WTC11 (cell line): Measurements from ENCODE around the gene IGLL5. TPM values are rescaled to one million over a fixed set of nuclear protein-coding genes. Genes with fewer than 3 reads are reported as not detected.

ENCODE experiments used
- ATAC-seq: fragments of 200-7000 bp; cut with Tn5 transposase; 2 replicates; pipeline ENCODE4 v1.10.0; 2021; ENCODE audit warnings: mild to moderate bottlenecking, moderate library complexity
- CTCF ChIA-PET: fragments of 300-600 bp; sonication (Branson Sonifier 250); formaldehyde crosslinking; loops from one replicate; lab custom pipeline; 2021; ENCODE audit warnings: antibody characterized with exemption; lab: Charles Lee
- POLR2A ChIA-PET: fragments of 350-600 bp; sonication (Branson Sonifier 250); formaldehyde crosslinking; loops from one replicate; lab custom pipeline; 2021; ENCODE audit warnings: antibody characterized with exemption; lab: Charles Lee
- DNase-seq: peaks from one replicate; pipeline ENCODE4 v3.0.0; 2021; ENCODE audit warnings: low spot score
- H3K27ac Mint-ChIP-seq: 2 replicates; pipeline ENCODE4 v1.8.0; 2021; ENCODE audit warnings: mixed read lengths
- H3K27me3 Mint-ChIP-seq: 2 replicates; pipeline ENCODE4 v1.8.0; 2021; ENCODE audit warnings: low read depth, mild to moderate bottlenecking, moderate library complexity, mixed read lengths
- H3K36me3 Mint-ChIP-seq: 2 replicates; pipeline ENCODE4 v1.8.0; 2021; ENCODE audit warnings: mixed read lengths
- H3K4me1 Mint-ChIP-seq: 2 replicates; pipeline ENCODE4 v1.8.0; 2022; ENCODE audit warnings: mixed read lengths
- H3K4me3 Mint-ChIP-seq: 2 replicates; pipeline ENCODE4 v1.8.0; 2021; ENCODE audit warnings: mild to moderate bottlenecking, moderate library complexity, mixed read lengths
- H3K9me3 Mint-ChIP-seq: 2 replicates; pipeline ENCODE4 v1.8.0; 2021; ENCODE audit warnings: mixed read lengths
- CTCF ChIP-seq: fragments of 200-600 bp; IDR thresholded peaks from 2 replicates; pipeline ENCODE4 v1.8.0; 2022; ENCODE audit warnings: antibody characterized with exemption
- MLX ChIP-seq: sonication (generic); formaldehyde crosslinking; IDR thresholded peaks from 2 replicates; pipeline ENCODE4 v1.8.1; 2023; ENCODE audit warnings: mild to moderate bottlenecking, missing genetic modification reagents, moderate library complexity
- NFE2L1 ChIP-seq: sonication (generic); formaldehyde crosslinking; IDR thresholded peaks from 2 replicates; pipeline ENCODE4 v1.8.1; 2023; ENCODE audit warnings: missing genetic modification reagents
- NFYB ChIP-seq: sonication (generic); formaldehyde crosslinking; conservative IDR thresholded peaks from 2 replicates; pipeline ENCODE4 v1.8.0; 2022; ENCODE audit warnings: low read depth, missing genetic modification reagents
- PRRX2 ChIP-seq: fragments of 250-450 bp; sonication (Bioruptor Pico); IDR thresholded peaks from 2 replicates; pipeline ENCODE4 v1.8.0; 2021; ENCODE audit warnings: mild to moderate bottlenecking
- RELA ChIP-seq: sonication (generic); formaldehyde crosslinking; IDR thresholded peaks from 2 replicates; pipeline ENCODE4 v1.8.1; 2022; ENCODE audit warnings: missing genetic modification reagents, mild to moderate bottlenecking, borderline replicate concordance
- RORB ChIP-seq: fragments of 250-450 bp; sonication (Bioruptor Pico); IDR thresholded peaks from 2 replicates; pipeline ENCODE4 v1.9.0; 2021; ENCODE audit warnings: mild to moderate bottlenecking
- SMAD3 ChIP-seq: sonication (generic); formaldehyde crosslinking; IDR thresholded peaks from 2 replicates; pipeline ENCODE4 v1.8.0; 2022; ENCODE audit warnings: missing genetic modification reagents, mild to moderate bottlenecking, borderline replicate concordance
- TEAD4 ChIP-seq: sonication (generic); formaldehyde crosslinking; IDR thresholded peaks from 2 replicates; pipeline ENCODE4 v1.8.0; 2022; ENCODE audit warnings: mild to moderate bottlenecking, missing genetic modification reagents
- ZBTB21 ChIP-seq: sonication (generic); formaldehyde crosslinking; IDR thresholded peaks from 2 replicates; pipeline ENCODE4 v1.8.1; 2023; ENCODE audit warnings: mild to moderate bottlenecking, missing genetic modification reagents, borderline replicate concordance
- ZNF263 ChIP-seq: sonication (generic); formaldehyde crosslinking; IDR thresholded peaks from 2 replicates; pipeline ENCODE4 v1.8.1; 2022; ENCODE audit warnings: low read depth, mild to moderate bottlenecking, moderate library complexity, missing genetic modification reagents
- ZNF317 ChIP-seq: sonication (generic); formaldehyde crosslinking; IDR thresholded peaks from 2 replicates; pipeline ENCODE4 v1.8.1; 2023; ENCODE audit warnings: low read depth, mild to moderate bottlenecking, moderate library complexity, missing genetic modification reagents, borderline replicate concordance
- ZNF416 ChIP-seq: fragments of 250-450 bp; sonication (Bioruptor Pico); IDR thresholded peaks from 2 replicates; pipeline ENCODE4 v1.9.0; 2021; ENCODE audit warnings: mild to moderate bottlenecking, inconsistent platforms
- ZNF425 ChIP-seq: fragments of 250-450 bp; sonication (Bioruptor Pico); conservative IDR thresholded peaks from 2 replicates; pipeline ENCODE4 v1.9.0; 2021; ENCODE audit warnings: mild to moderate bottlenecking
- ZNF671 ChIP-seq: fragments of 250-450 bp; sonication (Bioruptor Pico); IDR thresholded peaks from 2 replicates; pipeline ENCODE4 v1.8.0; 2021; ENCODE audit warnings: mild to moderate bottlenecking
- ZSCAN18 ChIP-seq: fragments of 250-450 bp; sonication (Bioruptor Pico); IDR thresholded peaks from 2 replicates; pipeline ENCODE4 v2.1.2; 2022; ENCODE audit warnings: mild to moderate bottlenecking, moderate library complexity
- total RNA-seq: library from RNA; stranded (reverse); gene quantifications from 3 replicates; pipeline ENCODE4 v1.2.3, GENCODE V29; 2021
- TF ChIP-seq, protein P1 (sequence below): fragments of 250-450 bp; sonication (Bioruptor Pico); IDR thresholded peaks from 2 replicates; pipeline ENCODE4 v1.9.0; 2021; ENCODE audit warnings: mild to moderate bottlenecking, borderline replicate concordance
- TF ChIP-seq, protein P2 (sequence below): sonication (generic); formaldehyde crosslinking; IDR thresholded peaks from 2 replicates; pipeline ENCODE4 v1.8.0; 2023; ENCODE audit warnings: missing genetic modification reagents
- TF ChIP-seq, protein P3 (sequence below): fragments of 250-450 bp; sonication (Bioruptor Pico); IDR thresholded peaks from 2 replicates; pipeline ENCODE4 v1.8.0; 2021; ENCODE audit warnings: mild to moderate bottlenecking

Gene IGLL5
- total RNA-seq, 1 experiment from 2014 or later: not detected

DNA sequence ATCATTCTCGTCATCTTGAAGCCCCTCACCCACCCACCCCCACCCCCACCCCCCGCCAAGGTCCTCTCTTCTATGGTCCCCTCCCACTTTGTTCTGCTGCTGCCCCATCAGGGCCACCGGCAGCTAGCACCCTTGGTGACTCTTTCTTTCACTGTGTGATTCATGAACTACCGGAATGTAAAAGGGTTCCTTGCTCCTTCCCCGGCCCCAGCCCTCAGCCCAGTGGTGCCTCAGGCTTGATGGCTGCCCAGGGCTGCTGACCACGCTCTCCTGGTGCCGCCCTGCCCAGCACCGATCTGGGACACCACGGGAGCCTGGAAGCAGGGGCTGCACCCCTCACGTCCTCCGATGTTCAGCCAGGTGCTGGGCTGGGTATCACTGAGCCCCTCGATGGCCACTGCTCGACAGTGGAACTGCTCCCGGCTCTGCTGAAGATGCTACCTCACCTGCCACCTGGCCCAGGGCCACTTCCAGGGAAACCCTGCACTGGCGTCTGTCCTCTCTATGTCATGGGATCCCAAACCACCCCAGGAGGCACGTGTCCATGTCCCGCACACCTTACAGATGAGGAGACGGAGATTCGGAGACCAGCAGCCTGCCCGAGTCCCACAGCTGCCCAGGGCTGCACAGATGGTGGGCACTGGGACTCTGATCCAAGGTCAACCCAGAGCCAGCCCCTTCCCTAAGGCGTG is 39.7 kb downstream of the IGLL5 start:
- H3K9me3 Mint-ChIP-seq: no peaks in the 10 kb centered on the region
- H3K4me1 Mint-ChIP-seq: peaks cover 23% of the 10 kb centered on the region
- ChIA-PET CTCF (no interaction called here), POLR2A (no interaction called here)
- H3K4me3 Mint-ChIP-seq: no peak overlapping the region; the same call in 1 of the 2 replicates
- ATAC-seq: no peak
- DNase-seq: no peak
- H3K27me3 Mint-ChIP-seq: peaks cover 56% of the 10 kb centered on the region
- TF ChIP-seq SMAD3 (CRISPR knock-in tag) (no peak), NFYB (CRISPR knock-in tag) (no peak), ZNF317 (CRISPR knock-in tag) (peak; percentile 51; the same call in 1 of the 2 replicates), MLX (CRISPR knock-in tag) (no peak), ZNF671 (no peak), RELA (CRISPR knock-in tag) (0 out of 2 replicates have a peak, but pooled peaks have one; percentile 62)
- TF ChIP-seq, protein P1, sequence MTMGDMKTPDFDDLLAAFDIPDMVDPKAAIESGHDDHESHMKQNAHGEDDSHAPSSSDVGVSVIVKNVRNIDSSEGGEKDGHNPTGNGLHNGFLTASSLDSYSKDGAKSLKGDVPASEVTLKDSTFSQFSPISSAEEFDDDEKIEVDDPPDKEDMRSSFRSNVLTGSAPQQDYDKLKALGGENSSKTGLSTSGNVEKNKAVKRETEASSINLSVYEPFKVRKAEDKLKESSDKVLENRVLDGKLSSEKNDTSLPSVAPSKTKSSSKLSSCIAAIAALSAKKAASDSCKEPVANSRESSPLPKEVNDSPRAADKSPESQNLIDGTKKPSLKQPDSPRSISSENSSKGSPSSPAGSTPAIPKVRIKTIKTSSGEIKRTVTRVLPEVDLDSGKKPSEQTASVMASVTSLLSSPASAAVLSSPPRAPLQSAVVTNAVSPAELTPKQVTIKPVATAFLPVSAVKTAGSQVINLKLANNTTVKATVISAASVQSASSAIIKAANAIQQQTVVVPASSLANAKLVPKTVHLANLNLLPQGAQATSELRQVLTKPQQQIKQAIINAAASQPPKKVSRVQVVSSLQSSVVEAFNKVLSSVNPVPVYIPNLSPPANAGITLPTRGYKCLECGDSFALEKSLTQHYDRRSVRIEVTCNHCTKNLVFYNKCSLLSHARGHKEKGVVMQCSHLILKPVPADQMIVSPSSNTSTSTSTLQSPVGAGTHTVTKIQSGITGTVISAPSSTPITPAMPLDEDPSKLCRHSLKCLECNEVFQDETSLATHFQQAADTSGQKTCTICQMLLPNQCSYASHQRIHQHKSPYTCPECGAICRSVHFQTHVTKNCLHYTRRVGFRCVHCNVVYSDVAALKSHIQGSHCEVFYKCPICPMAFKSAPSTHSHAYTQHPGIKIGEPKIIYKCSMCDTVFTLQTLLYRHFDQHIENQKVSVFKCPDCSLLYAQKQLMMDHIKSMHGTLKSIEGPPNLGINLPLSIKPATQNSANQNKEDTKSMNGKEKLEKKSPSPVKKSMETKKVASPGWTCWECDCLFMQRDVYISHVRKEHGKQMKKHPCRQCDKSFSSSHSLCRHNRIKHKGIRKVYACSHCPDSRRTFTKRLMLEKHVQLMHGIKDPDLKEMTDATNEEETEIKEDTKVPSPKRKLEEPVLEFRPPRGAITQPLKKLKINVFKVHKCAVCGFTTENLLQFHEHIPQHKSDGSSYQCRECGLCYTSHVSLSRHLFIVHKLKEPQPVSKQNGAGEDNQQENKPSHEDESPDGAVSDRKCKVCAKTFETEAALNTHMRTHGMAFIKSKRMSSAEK (CRISPR knock-in tag): no peak
- TF ChIP-seq, protein P2, sequence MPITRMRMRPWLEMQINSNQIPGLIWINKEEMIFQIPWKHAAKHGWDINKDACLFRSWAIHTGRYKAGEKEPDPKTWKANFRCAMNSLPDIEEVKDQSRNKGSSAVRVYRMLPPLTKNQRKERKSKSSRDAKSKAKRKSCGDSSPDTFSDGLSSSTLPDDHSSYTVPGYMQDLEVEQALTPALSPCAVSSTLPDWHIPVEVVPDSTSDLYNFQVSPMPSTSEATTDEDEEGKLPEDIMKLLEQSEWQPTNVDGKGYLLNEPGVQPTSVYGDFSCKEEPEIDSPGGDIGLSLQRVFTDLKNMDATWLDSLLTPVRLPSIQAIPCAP (CRISPR knock-in tag): no peak
- H3K27ac Mint-ChIP-seq: no peak overlapping the region
- no peaks in the 10 kb centered on the region for H3K36me3 Mint-ChIP-seq

GRCh38 chr22:22927888-22928665 is 40.5 kb downstream of the IGLL5 start:
- H3K27ac Mint-ChIP-seq: no peak overlapping the region
- no peaks in the 10 kb centered on the region for H3K36me3 Mint-ChIP-seq
- CTCF ChIA-PET: interaction anchor here (1.0 to 4.7 kb wide), 5 partner anchors 14 to 228 kb away, joined by 3 to 26 read pairs (median 5); no protein-coding TSS in a partner anchor
- H3K4me1 Mint-ChIP-seq: peaks cover 23% of the 10 kb centered on the region
- ATAC-seq: no peak
- no peak overlapping the region for H3K4me3 Mint-ChIP-seq
- no peaks in the 10 kb centered on the region for H3K9me3 Mint-ChIP-seq
- DNase-seq: no peak
- POLR2A ChIA-PET: no interaction called here
- H3K27me3 Mint-ChIP-seq: peaks cover 52% of the 10 kb centered on the region
- TF ChIP-seq ZBTB21 (CRISPR knock-in tag) (no peak), ZNF425 (CRISPR knock-in tag) (no peak), CTCF (no peak), PRRX2 (no peak), ZSCAN18 (CRISPR knock-in tag) (no peak), TEAD4 (CRISPR knock-in tag) (no peak), ZNF416 (CRISPR knock-in tag) (no peak), RORB (CRISPR knock-in tag) (no peak), NFE2L1 (CRISPR knock-in tag) (no peak), ZNF263 (CRISPR knock-in tag) (no peak)
- TF ChIP-seq, protein P3, sequence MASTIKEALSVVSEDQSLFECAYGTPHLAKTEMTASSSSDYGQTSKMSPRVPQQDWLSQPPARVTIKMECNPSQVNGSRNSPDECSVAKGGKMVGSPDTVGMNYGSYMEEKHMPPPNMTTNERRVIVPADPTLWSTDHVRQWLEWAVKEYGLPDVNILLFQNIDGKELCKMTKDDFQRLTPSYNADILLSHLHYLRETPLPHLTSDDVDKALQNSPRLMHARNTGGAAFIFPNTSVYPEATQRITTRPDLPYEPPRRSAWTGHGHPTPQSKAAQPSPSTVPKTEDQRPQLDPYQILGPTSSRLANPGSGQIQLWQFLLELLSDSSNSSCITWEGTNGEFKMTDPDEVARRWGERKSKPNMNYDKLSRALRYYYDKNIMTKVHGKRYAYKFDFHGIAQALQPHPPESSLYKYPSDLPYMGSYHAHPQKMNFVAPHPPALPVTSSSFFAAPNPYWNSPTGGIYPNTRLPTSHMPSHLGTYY (CRISPR knock-in tag): no peak
